Omental fat pad (tissue), 4 donors: ENCODE measurements around the gene ZNF488. TPM values are rescaled to one million over a fixed set of nuclear protein-coding genes. Genes with fewer than 3 reads are reported as not detected.
A peak's percentile ranks its signal among the peaks of the same experiment; 100 is the strongest.

Experiments
- ATAC-seq: fragments of 150-250 bp; one replicate; pipeline ENCODE4 v1.9.1; 2016; ENCODE audit warnings: mild to moderate bottlenecking, moderate library complexity; ENCODE audit not compliant: low FRiP score
- DNase-seq: peaks from one replicate; pipeline ENCODE4 v3.0.0-alpha.2; 2019; ENCODE audit warnings: low spot score
- total RNA-seq, 4 donors: library from RNA; depleted of rRNA; stranded (reverse); fragments of >200 nt; gene quantifications; one replicate each; pipeline ENCODE4 v1.1.0, GENCODE V29; 2016
- TF ChIP-seq, protein P1 (sequence below), 3 donors: fragments of 450-650 bp; IDR thresholded peaks; one replicate each; pipeline ENCODE4 v1.5.1; 2016 to 2017; ENCODE audit warnings: antibody characterized with exemption in 3 of 3, mild to moderate bottlenecking in 3 of 3, moderate library complexity in 2 of 3

The ZNF488 gene
- total RNA-seq, 4 donors from 2014 or later, result 0.19 to 0.25 TPM; not detected in 2

DNA sequence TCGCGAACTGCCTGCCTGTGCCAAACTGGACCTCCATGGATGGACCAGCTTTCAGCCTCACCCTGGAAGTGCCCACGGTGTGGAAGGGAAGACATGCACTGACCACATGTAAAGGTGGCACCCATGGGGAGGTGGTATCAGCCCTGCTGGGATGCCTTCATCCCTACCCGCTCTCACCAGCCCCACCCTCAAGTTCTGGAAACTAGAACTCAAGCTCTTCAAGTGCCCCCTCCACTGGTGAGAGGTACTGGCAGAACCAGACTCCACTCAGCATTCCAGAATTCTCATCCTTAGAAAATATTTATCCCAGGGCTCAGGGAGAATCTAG lies 5.9 kb downstream of the ZNF488 start:
- no peak for DNase-seq
- ATAC-seq, result no peak
- TF ChIP-seq, protein P1, sequence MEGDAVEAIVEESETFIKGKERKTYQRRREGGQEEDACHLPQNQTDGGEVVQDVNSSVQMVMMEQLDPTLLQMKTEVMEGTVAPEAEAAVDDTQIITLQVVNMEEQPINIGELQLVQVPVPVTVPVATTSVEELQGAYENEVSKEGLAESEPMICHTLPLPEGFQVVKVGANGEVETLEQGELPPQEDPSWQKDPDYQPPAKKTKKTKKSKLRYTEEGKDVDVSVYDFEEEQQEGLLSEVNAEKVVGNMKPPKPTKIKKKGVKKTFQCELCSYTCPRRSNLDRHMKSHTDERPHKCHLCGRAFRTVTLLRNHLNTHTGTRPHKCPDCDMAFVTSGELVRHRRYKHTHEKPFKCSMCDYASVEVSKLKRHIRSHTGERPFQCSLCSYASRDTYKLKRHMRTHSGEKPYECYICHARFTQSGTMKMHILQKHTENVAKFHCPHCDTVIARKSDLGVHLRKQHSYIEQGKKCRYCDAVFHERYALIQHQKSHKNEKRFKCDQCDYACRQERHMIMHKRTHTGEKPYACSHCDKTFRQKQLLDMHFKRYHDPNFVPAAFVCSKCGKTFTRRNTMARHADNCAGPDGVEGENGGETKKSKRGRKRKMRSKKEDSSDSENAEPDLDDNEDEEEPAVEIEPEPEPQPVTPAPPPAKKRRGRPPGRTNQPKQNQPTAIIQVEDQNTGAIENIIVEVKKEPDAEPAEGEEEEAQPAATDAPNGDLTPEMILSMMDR (IDR thresholded peaks at IDR 0.05), result no peak

DNA sequence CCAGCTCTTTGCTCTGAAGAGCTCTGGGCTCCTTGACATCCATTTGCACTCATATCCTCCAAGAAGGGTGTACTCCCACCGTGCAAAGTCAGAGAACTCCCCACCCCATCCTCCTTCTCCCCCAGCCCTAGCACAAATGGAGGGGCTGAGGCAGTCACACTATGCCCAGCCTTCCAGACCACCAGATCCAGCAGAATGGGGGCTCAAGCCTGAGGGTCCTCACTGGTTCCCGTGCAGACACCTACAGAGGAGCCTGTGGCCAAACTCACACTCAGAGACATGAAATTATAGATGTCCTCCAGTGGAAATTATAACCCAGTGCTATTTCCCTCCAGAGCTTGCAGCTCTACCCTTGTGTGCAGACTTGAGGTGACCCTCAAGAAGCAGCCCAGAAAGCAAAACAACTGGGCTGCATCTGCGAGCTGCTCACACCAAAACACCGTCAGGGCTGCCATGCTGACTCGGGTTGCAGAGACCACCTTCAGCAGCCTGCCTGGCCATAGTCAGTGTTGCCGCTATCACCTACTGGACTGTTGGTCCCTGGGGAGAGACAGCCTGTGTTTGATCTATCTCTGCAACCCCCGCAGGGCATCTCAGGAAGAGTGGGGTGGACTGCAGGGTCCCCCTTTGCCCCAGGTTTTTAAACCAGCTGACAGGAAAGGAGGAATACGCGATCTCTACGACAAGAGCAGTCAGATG lies 7.4 kb downstream of the ZNF488 start:
- no peak for DNase-seq
- no peak for ATAC-seq

DNA sequence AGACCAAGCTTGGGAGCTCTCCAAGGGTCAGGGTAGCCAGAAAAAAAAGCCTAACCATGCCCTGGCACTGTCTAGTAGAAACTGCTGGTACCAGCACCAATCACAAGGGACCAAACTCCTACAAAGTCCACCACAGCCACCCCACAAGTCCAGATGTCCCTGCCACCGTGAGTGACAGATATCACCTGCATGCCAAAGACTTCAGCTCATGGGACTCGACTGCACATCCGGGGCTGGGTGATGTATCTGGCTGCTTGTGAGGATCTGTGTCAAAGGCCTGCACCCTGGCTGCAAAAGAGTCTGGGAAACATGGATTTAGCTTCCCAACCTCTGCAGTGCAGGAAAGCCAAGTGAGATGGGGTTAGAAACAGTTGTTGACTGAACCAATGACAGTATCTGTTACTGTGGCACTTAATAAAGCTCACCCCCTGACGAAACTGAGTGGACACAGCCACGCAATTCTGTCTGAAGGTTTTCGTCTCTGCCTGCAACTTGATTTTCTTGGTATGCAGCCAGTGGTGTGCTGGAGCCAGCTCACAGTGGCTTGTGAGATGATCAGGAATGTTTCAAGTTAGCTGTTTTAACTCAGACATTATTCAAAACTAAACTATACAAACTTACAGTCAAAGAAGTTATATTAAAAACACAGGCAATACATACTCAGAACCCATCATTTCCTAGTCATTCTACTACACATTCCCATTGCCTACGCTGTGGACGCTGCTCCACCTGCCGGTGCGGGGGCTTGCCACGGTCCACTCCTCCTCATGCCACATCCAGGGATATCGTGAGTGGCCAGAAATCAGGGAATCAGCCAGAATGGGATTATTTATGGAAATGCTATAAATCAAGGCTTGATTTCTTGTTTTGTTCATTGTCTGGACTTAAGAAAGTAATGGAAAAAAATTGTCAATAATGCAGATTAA lies 9.2 kb downstream of the ZNF488 start:
- DNase-seq (no peak), ATAC-seq (peak; percentile 26)
- TF ChIP-seq, protein P1 (IDR thresholded peaks at IDR 0.05), result no peak

More for the DNA sequence above, 7.4 kb downstream of the ZNF488 start:
- TF ChIP-seq, protein P1 (IDR thresholded peaks at IDR 0.05), result no peak

DNA sequence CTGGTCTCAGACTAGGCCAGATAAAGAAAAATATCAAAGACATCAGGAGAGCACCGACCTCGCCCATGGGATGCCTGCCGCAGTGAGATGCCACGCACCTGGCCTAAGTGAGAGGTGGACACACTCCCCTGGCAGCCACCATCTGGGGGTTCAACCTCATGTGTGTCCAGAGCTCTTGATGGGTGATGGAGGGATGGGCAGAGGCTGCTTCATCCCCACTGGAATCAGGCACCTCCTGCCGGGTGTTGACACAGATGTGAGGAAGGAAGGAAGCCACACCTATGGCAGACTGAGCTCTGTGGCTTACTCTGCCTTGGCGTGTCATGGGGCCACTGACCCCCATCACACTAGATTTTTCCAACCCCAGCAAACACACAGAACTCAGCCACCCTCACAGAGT lies 11.4 kb downstream of the ZNF488 start:
- DNase-seq, result no peak
- TF ChIP-seq, protein P1 (IDR thresholded peaks at IDR 0.05), result no peak
- ATAC-seq, result no peak

DNA sequence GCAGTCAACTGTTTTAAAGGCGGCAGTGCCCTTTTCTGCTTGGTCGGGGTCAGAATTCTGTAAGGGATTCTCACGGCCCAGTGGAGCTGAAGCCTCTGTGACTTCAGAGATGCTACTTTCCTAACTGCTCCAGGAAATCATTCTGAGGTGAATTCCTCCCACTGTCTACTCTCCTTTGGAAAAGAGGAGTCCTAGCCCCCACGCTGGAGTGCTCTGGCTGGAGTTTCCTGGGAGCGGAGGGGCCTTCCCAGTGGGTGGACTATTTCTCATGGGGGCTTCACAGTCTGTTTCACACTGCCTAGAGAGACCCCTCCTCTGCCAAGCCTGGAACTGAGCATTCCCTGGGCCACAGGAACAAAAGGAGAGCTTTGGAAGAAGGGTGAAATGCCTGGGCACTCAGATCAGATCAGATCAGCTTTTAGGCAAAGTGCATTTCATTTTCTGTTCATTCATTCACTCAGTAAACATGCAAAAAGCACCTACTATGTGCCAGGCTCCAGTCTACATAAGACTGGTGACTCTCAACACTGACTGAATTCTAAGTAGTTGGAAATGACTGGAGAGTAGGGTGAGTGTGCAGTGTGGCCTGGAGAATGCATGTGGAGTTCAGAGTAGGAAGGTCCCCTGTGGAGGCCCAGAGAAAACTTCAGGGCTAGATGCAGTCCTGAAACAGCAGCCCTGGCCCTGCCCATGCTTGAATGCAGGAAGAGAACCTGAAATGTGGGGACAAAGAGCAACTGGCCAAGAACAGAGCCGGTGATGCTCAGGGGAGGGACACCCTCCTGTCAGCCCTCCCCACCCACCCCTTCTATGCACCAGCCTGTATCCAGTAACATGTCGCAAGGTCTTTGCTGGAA lies 12.2 kb downstream of the ZNF488 start:
- TF ChIP-seq, protein P1 (IDR thresholded peaks at IDR 0.05), result no peak
- no peak for DNase-seq
- ATAC-seq, result no peak

DNA sequence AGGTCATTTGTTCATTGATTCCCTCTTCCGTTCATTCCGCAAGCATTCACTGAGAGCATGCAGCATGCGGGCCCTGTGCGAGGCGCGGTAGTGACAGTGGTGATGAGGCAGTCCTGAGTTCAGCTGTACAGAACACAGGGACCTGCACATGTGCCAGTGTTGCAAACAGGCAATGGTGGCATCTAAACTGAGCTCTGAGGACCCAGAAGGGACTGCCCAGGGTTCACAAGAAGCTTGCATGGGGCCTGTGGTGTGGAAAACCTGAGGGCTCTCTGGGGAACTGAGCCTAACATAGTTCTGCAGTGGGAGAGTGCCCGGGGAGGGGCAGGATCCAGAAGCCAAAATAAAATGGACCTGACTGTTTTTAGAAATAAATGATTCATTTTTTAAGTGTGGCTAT lies 13.2 kb downstream of the ZNF488 start:
- DNase-seq (no peak), ATAC-seq (no peak)
- TF ChIP-seq, protein P1 (IDR thresholded peaks at IDR 0.05), result no peak
